22Rv1 (cell line): Measurements from ENCODE around the gene ANAPC4.

Experiments used
- H3K27ac ChIP-seq: fragments of 450-650 bp; 2 replicates; pipeline ENCODE4 v1.5.1; 2017
- ZFX ChIP-seq: fragments of 450-650 bp; IDR thresholded peaks from 2 replicates; pipeline ENCODE4 v1.6.1; 2017; ENCODE audit warnings: antibody characterized with exemption, borderline replicate concordance
- TF ChIP-seq, protein P1 (sequence below): fragments of 450-650 bp; IDR thresholded peaks from 2 replicates; pipeline ENCODE4 v1.5.1; 2017; ENCODE audit warnings: mild to moderate bottlenecking

The ANAPC4 gene

DNA sequence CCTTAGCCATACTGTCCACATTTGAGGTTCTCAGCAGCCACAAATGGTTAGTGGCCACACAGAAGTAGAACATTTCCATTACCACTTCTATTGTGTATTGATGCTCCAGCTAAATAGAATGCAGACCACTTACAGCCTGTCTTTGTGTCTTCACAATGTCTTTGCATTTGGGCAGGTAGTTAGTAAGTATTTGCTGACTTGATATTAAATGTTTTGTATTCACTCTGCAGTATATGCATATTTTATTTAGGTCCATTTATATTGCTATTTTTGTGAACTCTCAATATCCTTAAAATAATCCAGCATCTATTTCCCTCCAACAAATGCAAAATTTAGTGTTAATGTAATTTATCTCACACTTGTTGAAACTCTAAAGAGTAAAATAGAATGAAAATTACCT lies 26.6 kb downstream of the ANAPC4 start:
- H3K27ac ChIP-seq, result no peak overlapping the region
- TF ChIP-seq ZFX, result no peak
- TF ChIP-seq, protein P1, sequence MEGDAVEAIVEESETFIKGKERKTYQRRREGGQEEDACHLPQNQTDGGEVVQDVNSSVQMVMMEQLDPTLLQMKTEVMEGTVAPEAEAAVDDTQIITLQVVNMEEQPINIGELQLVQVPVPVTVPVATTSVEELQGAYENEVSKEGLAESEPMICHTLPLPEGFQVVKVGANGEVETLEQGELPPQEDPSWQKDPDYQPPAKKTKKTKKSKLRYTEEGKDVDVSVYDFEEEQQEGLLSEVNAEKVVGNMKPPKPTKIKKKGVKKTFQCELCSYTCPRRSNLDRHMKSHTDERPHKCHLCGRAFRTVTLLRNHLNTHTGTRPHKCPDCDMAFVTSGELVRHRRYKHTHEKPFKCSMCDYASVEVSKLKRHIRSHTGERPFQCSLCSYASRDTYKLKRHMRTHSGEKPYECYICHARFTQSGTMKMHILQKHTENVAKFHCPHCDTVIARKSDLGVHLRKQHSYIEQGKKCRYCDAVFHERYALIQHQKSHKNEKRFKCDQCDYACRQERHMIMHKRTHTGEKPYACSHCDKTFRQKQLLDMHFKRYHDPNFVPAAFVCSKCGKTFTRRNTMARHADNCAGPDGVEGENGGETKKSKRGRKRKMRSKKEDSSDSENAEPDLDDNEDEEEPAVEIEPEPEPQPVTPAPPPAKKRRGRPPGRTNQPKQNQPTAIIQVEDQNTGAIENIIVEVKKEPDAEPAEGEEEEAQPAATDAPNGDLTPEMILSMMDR, result no peak

- no peak overlapping the region for H3K27ac ChIP-seq
- no peak for TF ChIP-seq ZFX
Observed at GRCh38 chr4:25405453-25405852, 28.4 kb downstream of the ANAPC4 start.

GRCh38 chr4:25406081-25406692 lies 29.1 kb downstream of the ANAPC4 start:
- TF ChIP-seq, protein P1, result no peak
- TF ChIP-seq ZFX, result no peak
- no peak overlapping the region for H3K27ac ChIP-seq

DNA sequence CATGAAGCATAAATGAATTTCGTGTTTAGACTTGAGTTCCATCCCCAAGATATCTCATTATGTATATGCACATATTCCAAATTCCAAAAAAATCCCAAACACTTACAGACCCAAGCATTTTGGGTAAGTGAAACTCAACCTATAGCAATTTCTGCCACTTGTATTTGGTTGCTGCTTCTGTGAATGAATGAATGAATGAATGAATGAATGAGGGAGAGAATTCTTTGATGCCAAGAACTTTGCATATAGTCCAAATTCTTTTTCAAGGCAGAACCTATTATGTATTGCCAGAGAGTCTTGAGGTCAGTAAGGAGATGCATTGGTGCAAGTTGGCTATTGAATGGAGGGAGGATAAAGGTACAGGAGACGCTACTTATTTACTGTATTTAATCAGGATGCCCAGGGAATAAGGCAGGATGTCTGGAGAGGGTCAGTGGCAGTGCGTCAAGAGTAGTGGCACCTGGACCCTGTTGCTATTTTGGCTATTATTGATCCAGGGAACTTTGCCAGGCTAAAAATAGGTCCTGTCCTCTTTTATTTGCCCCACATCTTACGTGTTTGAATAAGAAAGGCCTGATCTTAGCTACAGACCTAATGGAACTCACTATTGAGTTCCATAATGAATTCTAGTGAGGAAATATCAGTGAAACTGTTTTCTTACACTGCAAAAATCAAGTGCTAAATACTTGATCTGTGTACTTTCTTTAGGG lies 33.9 kb downstream of the ANAPC4 start:
- TF ChIP-seq, protein P1, result no peak
- no peak for TF ChIP-seq ZFX
- no peak overlapping the region for H3K27ac ChIP-seq

GRCh38 chr4:25413261-25413660 lies 36.2 kb downstream of the ANAPC4 start:
- no peak overlapping the region for H3K27ac ChIP-seq
- TF ChIP-seq ZFX, result no peak
- TF ChIP-seq, protein P1, result no peak

DNA sequence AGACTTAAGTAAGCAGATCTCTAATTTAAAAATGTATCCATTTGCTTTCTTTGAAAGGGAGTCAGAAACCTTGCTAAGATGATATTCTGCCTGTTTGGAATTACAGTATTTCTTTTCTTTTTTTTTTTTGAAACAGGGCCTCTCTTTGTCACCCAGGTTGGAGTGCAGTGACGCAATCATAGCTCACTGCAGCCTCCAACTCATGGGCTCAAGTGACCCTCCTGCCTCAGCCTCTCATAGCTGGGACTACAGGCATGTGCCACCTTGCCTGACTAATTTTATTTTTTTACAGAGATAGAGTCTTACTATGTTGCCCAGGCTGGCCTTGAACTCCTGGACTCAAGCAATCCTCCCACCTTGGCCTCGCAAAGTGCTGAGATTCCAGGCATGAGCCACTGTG lies 40.0 kb downstream of the ANAPC4 start:
- no peak overlapping the region for H3K27ac ChIP-seq
- TF ChIP-seq, protein P1, result no peak
- no peak for TF ChIP-seq ZFX

- no peak overlapping the region for H3K27ac ChIP-seq
- no peak for TF ChIP-seq ZFX
- TF ChIP-seq, protein P1, result no peak
Observed at GRCh38 chr4:25420931-25421330, 43.9 kb downstream of the ANAPC4 start.
